GM13976 (cell line): ENCODE results near the gene MRGPRX4.
"Not testable (repeated sequence)": the region's sequence is repeated elsewhere in the genome, so short reads cannot be mapped to it uniquely, and the experiment has no call there.

Experiments
- DNase-seq: peaks from one replicate; pipeline ENCODE4 v3.0.0; 2012; ENCODE audit warnings: low spot score
- CTCF ChIP-seq: IDR thresholded peaks from 2 replicates; pipeline ENCODE4 v1.5.1; 2012; ENCODE audit warnings: borderline replicate concordance, mild to moderate bottlenecking; ENCODE audit not compliant: insufficient read depth; ENCODE audit errors: extremely low read depth, missing control alignments, control extremely low read depth
- in situ Hi-C: fragments of 300-500 bp; cut with MboI; formaldehyde crosslinking; loops from one replicate; pipeline ENCODE4 v1.12.0; 2022; ENCODE audit warnings: low sequenced_read_pairs, mixed read lengths, inconsistent platforms; ENCODE audit not compliant: unreplicated experiment

The MRGPRX4 gene

DNA sequence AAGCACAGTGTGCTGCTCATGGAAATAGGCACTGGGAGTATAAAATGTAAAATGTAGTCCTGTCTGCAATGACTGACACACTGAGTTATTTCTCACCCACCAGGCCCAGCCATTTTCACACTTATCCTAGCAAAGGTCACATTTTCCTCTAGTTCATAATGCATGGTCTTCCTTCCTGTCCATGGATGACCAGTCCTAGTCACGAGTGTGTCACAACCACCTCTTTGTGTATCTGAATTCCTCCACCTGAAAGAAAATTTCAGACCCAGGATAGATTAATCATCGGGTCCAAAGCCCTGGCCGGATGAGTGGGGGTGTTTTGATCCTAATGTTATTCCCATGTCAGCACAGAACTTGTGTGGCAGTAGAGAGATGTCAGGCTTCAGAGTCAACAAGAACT, at the start of gene MRGPRX4:
Gene MRGPRX4 (plus strand): TSS at position 172 of the 400 bp plus-strand sequence. CDS start 420 bp downstream, outside the sequence.
- in situ Hi-C loops: no loop called here
- no peak for TF ChIP-seq CTCF
- DNase-seq: no peak

DNA sequence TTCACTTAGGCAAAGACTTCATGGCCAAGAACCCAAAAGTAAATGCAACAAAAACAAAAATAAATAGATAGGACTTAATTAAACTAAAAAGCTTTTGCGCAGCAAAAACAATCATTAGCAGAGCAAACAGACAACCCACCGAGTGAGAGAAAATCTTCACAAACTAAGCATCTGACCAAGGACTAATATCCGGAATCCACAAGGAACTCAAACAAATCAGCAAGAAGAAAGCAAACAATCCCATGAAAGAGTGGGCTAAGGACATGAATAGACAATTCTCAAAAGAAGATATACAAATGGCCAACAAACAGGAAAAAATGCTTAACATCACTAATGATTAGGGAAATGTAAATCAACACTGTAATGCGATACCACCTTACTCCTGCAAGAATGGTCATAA, 41.5 kb upstream of the MRGPRX4 start:
- DNase-seq, in situ Hi-C loops: not testable (repeated sequence)

DNA sequence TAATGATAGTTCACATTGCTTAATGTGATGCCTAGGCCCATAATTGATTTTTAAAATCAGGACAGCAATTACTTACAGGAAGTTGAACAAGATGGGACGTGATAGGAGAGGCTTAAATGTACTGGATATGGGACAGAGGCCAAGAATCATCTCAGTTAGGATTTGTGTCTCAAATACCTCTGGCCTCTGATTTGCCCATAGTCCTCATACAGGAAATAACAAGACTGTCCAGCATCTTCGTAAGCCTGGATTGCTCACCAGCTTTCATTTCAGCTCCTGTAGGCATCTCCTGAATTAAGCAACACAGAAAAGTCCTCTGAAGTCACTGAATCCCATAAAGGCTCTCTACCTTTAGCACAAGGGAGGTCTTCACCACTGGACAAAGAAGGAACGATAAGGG, 40.3 kb upstream of the MRGPRX4 start, which contains the start of gene MRGPRX3:
Gene MRGPRX3 (plus strand): TSS at position 231 of the 400 bp plus-strand sequence. CDS start 4,632 bp downstream, outside the sequence.
- no peak for TF ChIP-seq CTCF
- DNase-seq: no peak
- in situ Hi-C loops: no loop called here

- in situ Hi-C loops: no loop called here
- no peak for DNase-seq
- TF ChIP-seq CTCF: no peak
These were observed 37.3 kb upstream of the MRGPRX4 start for GRCh38 chr11:18135308-18135707.

DNA sequence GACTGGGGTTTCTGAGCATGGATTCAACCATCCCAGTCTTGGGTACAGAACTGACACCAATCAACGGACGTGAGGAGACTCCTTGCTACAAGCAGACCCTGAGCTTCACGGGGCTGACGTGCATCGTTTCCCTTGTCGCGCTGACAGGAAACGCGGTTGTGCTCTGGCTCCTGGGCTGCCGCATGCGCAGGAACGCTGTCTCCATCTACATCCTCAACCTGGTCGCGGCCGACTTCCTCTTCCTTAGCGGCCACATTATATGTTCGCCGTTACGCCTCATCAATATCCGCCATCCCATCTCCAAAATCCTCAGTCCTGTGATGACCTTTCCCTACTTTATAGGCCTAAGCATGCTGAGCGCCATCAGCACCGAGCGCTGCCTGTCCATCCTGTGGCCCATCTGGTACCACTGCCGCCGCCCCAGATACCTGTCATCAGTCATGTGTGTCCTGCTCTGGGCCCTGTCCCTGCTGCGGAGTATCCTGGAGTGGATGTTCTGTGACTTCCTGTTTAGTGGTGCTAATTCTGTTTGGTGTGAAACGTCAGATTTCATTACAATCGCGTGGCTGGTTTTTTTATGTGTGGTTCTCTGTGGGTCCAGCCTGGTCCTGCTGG, 35.3 kb upstream of the MRGPRX4 start:
- DNase-seq: no peak
- TF ChIP-seq CTCF: no peak
- in situ Hi-C loops: no loop called here

- in situ Hi-C loops: no loop called here
- no peak for TF ChIP-seq CTCF
- no peak for DNase-seq
These were observed 32.5 kb upstream of the MRGPRX4 start for GRCh38 chr11:18140145-18140544.

GRCh38 chr11:18144243-18144642, 28.4 kb upstream of the MRGPRX4 start:
- DNase-seq: no peak
- TF ChIP-seq CTCF: no peak
- in situ Hi-C loops: no loop called here
